Measurements from ENCODE around the gene ZNF514. TPM values are rescaled to one million over a fixed set of nuclear protein-coding genes. Genes with fewer than 3 reads are reported as not detected.

The ZNF514 gene
- 21.1 and 26.1 TPM in 2 replicates for total RNA-seq (ENCODE audit: low replicate concordance)
- long read RNA-seq, partial matches to known transcripts = 1 of 12 reads
- long read RNA-seq, other reads (novel, unspliced or antisense) = 10 of 12 reads

DNA sequence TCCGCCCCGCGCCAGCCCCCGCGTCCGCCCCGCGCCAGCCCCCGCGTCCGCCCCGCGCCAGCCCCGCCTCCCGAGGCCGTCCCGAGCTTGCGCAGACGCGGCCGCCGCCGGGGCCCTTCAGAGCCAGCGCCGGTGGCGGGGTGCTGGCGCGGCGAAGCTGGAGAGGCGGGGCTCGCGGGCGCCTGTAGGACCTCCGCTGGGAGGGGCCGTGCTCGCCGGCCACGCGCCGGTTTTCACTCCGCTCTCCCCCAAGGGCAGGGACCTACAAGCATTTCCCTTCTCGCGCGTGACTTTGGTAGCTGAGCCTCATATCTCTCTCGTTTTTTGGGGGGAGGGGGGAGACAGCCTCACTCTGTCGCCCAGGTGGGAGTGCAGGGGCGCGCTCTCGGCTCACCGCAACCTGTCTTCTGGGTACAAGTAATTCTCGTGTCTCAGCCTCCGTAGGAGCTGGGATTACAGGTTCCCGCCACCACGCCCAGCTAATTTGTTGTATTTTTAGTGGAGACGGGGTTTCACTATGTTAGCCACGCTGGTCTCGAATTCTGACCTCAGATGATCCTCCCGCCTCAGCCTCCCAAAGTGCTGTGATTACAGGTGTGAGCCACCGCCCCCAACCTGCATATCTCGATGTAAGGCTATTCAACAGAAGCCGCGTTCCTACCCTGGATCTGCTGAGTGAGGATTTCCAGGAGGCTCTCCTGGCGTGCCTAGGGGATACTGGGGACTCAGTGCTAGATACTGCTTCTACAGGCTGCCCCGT, at the start of gene ZNF514:
ZNF514 (minus strand) TSS at position 159 of the 760 bp plus-strand sequence. CDS start 6,595 bp downstream, outside the sequence.
- H3K36me3 Mint-ChIP-seq = peaks cover 17% of the 10 kb centered on the region
- H3K4me3 Mint-ChIP-seq = peak within 1 kb of the TSS; percentile 97
- H3K9me3 Mint-ChIP-seq = no peaks in the 10 kb centered on the region
- H3K4me1 Mint-ChIP-seq (ENCODE audit: unreplicated experiment) = peaks cover 9% of the 10 kb centered on the region
- TF ChIP-seq, protein P1, sequence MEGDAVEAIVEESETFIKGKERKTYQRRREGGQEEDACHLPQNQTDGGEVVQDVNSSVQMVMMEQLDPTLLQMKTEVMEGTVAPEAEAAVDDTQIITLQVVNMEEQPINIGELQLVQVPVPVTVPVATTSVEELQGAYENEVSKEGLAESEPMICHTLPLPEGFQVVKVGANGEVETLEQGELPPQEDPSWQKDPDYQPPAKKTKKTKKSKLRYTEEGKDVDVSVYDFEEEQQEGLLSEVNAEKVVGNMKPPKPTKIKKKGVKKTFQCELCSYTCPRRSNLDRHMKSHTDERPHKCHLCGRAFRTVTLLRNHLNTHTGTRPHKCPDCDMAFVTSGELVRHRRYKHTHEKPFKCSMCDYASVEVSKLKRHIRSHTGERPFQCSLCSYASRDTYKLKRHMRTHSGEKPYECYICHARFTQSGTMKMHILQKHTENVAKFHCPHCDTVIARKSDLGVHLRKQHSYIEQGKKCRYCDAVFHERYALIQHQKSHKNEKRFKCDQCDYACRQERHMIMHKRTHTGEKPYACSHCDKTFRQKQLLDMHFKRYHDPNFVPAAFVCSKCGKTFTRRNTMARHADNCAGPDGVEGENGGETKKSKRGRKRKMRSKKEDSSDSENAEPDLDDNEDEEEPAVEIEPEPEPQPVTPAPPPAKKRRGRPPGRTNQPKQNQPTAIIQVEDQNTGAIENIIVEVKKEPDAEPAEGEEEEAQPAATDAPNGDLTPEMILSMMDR (conservative IDR thresholded peaks at IDR 0.05) = no peak
- H3K27me3 Mint-ChIP-seq = no peaks in the 10 kb centered on the region
- DNase-seq (ENCODE audit: extremely low spot score, unreplicated experiment) = peak; percentile 87
- H3K27ac Mint-ChIP-seq = peak within 1 kb of the TSS; percentile 87

DNA sequence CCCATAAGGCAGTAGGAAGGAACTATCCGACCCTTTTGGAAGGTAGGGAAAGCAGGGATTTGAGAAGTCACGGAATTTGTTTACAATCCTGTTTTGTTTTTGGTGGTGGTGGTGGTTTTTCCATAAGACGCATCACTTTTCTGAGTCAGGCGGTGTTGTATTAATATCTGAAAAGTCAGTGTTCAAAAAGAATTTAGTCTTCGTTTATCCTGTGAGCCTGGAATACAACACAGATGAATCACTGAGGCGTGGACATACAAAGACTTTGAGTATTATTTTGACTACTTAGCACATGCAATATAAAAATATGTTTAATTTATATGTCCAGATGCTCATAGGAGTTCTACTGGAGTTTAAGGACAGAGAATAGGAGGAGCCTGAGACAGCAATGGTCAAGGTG, 48.5 kb upstream of the ZNF514 start:
- Mint-ChIP-seq H3K4me3 (peak overlapping the region; percentile 95), H3K27me3 (no peaks in the 10 kb centered on the region), H3K9me3 (peaks cover 22% of the 10 kb centered on the region), H3K36me3 (peaks cover 50% of the 10 kb centered on the region), H3K27ac (peak overlapping the region; percentile 85), H3K4me1 (ENCODE audit: unreplicated experiment) (peaks cover 13% of the 10 kb centered on the region)
- TF ChIP-seq, protein P1 (conservative IDR thresholded peaks at IDR 0.05) = no peak
- DNase-seq (ENCODE audit: extremely low spot score, unreplicated experiment) = no peak

DNA sequence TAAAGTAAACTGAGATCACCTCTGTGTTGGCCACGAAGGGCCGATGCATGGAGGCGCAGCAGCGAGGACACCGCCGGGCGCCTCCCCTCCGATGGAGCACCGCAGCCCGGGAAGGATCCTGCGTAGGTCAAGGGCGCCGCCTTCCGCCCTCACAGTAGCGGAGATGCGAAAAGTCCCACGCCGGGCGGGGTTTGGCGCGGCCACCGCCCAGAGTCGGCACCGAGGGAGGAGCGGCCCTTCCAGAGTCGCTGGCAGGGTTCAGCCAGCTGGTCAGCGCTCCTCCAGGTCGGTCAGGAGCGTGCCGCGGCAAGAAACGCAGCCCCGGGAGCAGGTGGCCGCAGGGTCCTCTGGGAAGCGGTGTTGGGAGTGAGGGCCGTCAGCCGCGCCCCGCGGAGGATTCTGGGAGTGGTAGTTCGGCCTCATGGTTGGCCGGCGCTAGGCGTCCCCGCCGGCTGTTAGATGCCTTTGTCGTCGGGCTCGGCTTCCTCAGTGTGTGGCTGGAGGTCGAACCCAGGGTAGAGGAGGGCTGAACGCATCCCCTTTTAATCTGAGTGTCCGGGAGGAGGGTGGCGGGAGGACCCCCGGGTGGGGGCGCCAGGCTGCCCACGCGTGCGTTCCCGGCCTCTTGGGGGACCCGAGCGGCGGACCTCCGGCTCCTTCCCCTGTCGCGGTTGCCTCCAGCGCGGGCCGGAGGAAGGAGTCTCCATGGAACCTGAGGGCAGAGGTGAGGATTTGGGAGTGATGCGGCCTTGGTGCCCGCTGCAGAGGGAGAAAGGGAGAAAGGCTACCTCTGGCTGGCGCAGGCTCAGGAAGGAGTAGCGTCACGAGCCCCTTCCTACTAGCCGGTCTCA, 47.7 kb upstream of the ZNF514 start, which contains the start of gene ZNF892:
ZNF892 (plus strand) TSS at position 411 of the 851 bp plus-strand sequence; CDS start at position 706, 295 bp downstream.
- Mint-ChIP-seq H3K4me1 (ENCODE audit: unreplicated experiment) (peaks cover 13% of the 10 kb centered on the region), H3K9me3 (peaks cover 22% of the 10 kb centered on the region), H3K4me3 (peak within 1 kb of the TSS; percentile 95), H3K36me3 (peaks cover 42% of the 10 kb centered on the region), H3K27ac (peak within 1 kb of the TSS; percentile 85), H3K27me3 (no peaks in the 10 kb centered on the region)
- peak; percentile 93 for DNase-seq (ENCODE audit: extremely low spot score, unreplicated experiment)
- TF ChIP-seq, protein P1 (conservative IDR thresholded peaks at IDR 0.05) = peak; percentile 46

DNA sequence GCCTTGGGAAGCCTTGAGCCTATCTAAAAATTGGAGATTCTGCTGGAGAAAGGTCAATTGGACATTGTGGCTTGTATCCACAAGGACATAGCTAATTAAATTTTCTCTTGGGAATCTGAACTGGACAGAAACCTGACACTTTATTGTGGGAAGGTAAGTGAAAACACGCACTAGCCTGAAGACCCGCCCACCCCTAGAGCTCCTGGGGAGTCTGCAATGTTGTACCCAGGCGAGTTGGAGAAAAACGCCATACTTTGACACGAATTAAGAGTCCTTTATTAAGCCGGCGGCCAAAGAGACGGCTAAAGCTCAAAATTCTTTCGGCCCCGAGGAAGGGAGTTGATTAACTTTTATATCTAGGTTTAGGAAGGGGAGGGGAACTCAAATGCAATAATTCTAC, 46.4 kb upstream of the ZNF514 start:
- TF ChIP-seq, protein P1 (conservative IDR thresholded peaks at IDR 0.05) = no peak
- Mint-ChIP-seq H3K27me3 (peaks cover 4% of the 10 kb centered on the region), H3K4me3 (peak overlapping the region; percentile 95), H3K9me3 (peaks cover 18% of the 10 kb centered on the region), H3K27ac (peak overlapping the region; percentile 85), H3K36me3 (peaks cover 30% of the 10 kb centered on the region), H3K4me1 (ENCODE audit: unreplicated experiment) (peaks cover 13% of the 10 kb centered on the region)
- DNase-seq (ENCODE audit: extremely low spot score, unreplicated experiment) = no peak

DNA sequence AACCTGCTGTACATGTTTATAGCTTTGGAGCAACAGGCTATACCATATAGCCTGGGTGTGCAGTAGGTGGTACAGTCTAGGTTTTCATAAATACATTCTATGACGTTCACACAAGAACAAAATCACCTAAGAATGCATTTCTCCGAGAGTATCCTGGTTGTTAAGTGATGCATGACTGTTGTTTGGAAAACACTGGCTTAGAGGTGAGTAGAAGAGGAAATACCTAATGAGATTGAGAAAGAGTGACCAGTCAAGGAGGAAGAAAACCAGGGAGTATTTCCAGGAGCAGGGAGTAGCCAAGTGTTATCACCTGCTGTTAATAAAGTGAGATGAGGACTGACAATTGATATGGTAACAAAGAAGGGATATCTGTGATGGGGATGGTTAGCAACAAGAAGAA, 44.7 kb upstream of the ZNF514 start:
- Mint-ChIP-seq H3K27ac (no peak overlapping the region), H3K27me3 (peaks cover 9% of the 10 kb centered on the region), H3K36me3 (peaks cover 17% of the 10 kb centered on the region), H3K9me3 (peaks cover 7% of the 10 kb centered on the region), H3K4me1 (ENCODE audit: unreplicated experiment) (peaks cover 13% of the 10 kb centered on the region), H3K4me3 (peak overlapping the region; percentile 25)
- DNase-seq (ENCODE audit: extremely low spot score, unreplicated experiment) = no peak
- TF ChIP-seq, protein P1 (conservative IDR thresholded peaks at IDR 0.05) = no peak

All from type B pancreatic cell (in vitro differentiated cells).